ENCODE results near the gene PLEKHH1.
"Not testable (repeated sequence)": the region's sequence is repeated elsewhere in the genome, so short reads cannot be mapped to it uniquely, and the experiment has no call there.

PLEKHH1 gene

DNA sequence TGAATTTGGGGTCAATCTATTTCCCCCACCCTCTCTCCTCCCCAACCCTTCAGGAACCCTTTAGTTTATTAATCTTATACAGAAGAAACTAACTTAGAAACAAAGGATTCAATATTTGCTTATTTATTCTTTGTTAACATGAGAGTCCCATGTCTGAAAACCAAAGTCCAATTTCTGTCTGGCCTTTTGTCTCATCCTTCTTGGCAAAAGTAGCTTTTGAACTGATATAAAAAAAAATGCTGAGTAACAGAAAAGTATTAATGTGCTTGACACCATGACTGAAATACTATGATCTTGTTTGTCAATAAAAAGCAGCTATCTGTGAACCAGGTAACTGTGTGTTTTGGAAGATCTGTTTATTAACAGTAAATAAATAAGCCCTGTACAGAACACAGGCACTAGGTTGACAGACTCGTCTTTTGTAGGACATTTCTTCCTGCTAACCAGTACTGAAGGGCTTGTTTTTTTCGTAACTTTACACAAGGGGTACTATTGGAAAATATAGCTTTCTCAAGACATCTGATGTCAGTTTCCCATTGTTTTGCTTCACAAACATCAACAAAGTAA is 56.2 kb downstream of the PLEKHH1 start:
- DNase-seq = no peak

DNA sequence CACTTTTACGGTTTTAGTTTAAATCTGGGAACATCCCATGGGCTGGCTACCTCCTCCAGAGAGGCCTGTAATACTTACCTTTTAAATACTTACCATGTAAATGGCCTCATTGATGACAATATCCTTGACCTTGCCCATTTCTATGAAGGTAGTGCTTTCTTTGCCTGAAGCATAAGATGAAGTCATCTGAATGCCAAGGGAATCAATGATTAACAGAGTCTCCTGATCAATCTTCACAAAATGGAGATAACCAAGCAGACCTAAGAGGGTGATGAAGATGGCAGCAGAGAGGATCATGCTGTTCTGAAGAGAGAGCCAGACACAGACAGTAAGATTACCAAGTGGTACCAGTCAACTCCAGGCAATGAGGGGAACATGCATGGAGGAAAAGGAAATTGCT is 60.6 kb downstream of the PLEKHH1 start:
- not testable (repeated sequence) for DNase-seq

DNA sequence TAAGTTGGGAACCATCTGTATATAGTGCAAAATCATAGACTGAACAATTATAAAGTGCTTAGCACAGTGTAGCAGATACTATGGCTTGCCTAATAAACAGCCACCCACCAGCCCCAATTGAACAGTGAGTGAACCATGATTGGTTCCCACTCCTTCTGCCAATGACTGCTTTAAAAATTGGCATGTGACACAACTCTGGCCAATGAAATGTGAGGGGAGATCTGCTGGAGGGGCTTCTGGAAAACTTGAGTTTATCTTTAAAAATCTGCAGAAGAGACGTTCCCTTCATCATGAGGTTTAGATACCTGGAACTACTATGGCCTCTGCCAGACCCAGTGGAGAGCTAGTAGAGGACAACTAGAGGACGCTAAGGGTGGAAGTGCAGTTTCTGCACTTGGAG is 62.3 kb downstream of the PLEKHH1 start:
- DNase-seq = no peak

DNA sequence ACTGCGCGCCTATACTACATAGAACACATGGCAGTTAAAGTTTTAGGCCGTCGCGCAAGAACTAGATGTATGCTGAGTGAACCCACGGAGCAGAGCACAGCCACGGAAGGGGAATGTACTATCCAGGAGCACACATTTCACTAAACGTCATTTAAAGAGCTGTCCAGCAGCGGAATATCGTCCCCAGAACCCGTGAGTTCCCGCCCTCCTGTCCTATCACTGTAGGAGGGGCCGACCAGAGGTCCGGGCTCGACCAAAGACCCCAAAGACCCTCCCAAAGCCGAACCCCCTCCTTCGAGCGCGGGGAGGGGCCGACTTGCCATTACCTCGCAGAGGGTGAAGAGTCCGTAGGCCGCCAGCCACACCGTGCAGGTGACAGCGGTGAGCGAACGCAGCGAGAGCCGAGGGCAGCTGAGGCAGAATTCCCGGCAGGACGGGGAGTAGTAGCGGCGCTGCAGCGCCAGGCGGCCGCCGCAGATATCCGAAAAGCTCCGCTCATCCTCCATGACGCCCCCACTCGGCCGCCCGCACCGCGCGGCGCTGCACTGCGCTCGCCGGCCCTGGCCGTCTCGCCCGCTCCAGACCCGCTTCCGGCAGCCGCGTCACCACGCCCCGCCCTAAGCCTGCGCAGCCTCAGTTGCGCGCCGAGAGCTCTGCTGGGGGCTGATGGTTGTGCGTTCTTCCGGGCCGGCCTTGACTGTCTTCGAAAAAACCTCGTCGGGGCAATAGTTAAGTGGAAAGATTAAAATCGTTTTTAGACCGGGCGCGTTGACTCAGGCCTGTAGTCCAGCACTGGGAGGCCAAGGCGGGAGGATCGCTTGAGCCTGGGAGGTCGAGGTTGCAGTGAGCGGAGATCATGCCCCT is 66.8 kb downstream of the PLEKHH1 start, which contains the start of gene PIGH:
PIGH (minus strand) TSS at position 571 of the 864 bp plus-strand sequence; CDS start at position 506, 65 bp downstream.
- DNase-seq = peak; percentile 98

DNA sequence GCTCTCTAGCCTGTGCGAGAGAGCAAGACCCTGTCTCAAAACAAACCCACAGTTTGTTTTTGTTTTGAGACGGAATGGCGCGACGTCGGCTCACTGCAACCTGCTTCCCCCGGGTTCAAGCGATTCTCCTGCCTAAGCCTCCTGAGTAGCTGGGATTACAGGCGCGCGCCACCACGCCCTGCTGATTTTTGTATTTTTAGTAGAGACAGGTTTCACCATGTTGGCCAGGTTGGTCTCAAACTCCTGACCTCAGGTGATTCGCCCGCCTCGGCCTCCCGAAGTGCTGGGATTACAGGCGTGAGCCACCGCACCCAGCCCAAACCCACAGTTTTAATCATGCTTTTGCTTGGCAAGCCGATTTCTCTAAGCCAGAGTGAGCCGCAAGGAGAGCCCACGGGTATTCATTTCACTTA is 67.5 kb downstream of the PLEKHH1 start:
- not testable (repeated sequence) for DNase-seq

DNA sequence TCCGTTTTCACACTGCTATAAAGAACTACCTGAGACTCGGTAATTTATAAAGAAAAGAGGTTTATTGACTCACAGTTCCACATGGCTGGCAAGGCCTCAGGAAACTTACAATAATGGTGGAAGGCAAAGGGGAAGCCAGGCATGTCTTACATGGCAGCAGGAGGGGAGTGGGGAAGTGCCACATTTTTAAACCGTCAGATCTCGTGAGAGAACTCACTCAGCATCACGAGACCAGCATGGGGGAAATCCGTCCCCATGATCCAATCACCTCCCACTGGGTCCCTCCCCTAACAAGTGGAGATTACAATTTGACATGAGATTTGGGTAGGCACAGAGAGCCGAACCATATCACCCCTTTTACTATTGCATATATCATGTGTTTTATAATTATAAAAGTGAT is 69.0 kb downstream of the PLEKHH1 start:
- DNase-seq = no peak

DNA sequence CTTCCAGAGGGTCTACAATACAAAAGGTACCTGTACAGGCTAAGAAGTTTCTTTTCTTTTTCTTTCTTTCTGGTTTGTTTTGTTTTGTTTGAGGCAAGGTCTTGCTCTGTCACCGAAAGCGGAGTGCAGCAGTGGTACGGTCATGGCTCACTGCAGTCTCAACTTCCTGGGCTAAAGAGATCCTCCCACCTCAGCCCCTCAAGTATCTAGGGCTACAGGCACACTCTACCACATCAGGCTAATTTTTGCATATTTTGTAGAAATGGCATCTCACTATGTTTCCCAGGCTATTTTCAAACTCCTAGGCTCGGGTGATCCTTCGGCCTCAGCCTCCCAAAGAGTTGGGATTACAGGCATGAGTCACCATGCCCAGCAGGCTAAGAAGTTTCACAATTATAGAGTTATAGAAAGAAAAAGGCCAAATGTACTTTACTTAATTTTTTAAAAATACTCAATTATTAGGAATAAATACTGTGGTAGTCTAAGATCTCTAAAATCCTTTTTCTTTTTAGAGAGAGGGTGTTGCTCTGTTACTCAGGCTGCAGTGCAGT is 70.0 kb downstream of the PLEKHH1 start:
- no peak for DNase-seq

DNA sequence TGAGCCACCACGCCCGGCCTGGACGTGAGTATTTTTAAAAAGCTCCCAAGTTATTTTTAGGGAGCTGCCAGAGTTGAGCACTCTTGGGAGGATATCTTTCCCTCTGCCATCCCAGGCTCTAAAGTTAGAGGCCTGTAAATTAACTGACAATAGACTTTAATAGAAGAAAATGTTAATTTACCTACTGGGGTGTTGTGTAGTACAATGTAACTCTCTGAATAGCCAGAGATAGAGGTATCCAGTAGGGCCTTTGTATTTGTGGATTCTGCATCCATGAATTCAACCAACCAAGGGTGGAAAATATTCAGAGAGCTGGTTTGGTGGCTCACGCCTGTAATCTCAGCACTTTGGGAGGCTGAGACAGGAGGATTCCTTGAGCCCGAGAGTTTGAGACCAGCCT is 74.6 kb downstream of the PLEKHH1 start:
- DNase-seq = no peak

DNA sequence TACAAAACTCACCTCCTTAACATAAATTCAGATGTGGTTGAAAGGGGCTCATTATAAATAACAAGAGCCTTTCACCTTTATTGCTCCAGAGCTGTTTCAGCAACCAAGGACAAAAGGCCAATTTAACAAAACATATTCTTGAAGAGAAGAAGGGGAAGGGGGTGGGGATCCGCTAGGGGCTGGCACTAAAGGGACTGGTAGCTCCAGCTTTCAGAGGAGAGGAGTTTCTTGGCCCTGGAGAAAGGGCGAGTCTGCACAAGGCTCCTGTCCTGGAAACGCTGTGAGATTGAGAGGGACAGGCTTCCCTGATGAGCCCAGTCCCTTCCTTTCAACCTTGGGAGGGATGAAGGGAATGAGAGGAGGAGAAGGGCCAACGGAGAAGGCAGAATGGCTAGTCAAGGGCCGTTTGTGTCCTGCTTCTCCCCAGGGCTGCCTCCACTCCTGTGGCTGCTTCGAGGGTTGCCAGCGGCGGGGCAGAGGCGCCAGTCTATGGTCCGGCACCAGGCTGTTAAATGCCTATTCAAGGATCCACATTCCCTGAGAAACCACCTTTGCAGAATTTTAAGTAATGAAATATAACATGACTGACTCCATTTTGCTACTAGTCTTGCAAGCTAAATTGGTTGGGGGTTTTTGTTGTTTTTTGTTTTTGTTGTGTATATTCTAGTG is 76.7 kb downstream of the PLEKHH1 start:
- DNase-seq = no peak

DNA sequence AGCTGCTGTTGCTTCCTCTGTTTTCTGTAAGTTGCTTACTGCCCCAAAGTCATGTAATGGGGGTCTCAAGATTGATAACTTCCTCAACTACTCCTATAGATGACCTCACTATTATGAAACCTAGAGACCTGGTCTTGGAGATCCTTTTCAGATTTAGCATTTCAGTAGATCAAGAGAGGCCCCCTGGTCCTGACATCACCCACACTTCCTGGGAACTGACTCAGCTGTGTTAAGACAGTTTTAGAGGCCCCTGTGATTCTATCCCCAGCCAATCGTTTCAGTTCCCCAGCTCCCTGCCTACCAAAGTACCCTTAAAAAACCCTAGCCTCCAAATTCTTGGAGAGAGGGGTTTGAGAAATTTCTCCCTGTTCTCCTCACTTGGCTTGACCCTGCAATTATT is 77.4 kb downstream of the PLEKHH1 start:
- DNase-seq = no peak

DNA sequence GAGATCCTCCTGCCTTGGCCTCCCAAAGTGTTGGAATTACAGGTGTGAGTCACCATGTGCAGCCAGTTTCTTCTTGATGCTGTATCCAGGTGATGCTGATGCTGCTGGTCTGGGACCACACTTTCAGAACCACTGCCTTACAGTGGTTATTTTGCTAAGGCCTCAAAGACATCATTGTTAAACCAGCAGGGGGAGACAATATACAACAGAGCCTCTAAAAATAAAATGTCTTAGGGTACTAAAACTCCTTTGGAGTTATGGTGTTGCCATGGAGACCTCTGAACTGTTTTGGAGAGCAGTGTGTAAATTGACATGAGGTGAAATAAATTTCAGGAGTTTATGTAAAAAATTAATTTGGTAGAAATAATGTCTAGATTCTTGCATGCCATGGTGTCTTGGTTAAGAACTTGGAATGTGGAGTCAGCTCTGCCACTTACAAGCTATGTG is 85.5 kb downstream of the PLEKHH1 start:
- peak; percentile 63 for DNase-seq

DNA sequence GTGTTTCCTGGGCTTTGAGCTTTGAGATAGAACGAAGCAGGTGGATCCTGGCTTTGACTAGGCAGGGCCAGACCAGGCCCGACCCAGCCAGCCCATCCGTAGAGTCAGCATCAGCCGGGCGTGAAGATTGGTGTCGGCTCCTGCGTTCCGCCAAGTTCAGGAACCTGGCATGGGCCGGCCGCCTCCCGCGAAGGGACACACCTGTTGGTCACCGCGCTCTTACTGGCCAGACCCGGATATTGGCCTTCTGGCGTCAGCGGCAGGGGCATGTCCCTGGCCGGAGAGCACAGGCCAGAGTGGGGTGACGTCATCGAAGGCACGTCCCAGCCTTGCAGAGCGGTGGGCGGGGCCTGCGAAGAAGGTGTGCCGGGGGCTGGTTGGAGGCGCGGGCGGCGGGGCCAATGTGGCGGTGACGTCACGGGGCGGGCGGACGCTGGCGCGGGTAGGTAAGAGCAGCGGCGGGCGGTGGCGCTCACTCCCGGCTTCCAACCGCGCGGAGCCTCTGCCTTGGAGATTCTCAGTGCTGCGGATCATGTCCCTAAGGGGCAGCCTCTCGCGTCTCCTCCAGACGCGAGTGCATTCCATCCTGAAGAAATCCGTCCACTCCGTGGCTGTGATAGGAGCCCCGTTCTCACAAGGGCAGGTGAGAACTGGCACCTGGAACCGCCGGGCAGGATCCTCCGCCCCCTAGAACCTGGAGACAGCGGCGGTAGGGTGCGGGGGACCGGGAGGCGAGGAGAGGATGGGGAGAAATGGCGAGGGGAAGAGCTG is 86.5 kb downstream of the PLEKHH1 start, which contains the start of gene ARG2:
ARG2 (plus strand) TSS at position 475 of the 771 bp plus-strand sequence; CDS start at position 533, 58 bp downstream.
- peak; percentile 98 for DNase-seq

DNA sequence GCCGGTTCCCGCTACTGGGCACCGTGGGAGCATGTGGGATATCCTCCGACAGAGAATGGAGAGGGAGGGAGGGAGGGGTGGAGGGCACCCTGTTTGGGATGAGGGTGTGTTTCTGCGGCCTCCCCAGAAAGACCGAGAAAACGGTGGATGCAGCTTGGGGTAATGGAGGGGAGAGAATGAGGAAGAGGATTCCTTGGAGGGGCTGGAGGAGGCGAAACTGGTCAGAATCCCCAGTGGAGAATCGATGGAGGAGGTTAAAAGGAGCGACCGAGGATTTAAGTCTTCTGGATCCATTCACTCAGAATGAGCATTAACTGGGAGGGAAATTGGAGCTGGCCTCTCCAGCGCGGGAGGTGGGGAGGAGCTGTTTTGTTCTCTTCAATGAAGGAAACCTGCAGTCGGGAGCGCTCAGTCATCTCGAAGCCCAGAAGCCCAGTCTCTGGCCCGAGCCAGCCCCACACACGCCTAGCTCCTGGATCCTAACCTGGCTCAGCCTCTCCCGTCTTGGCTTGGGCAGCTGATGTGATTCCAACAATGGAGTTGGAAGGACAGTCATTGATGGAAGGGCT is 87.2 kb downstream of the PLEKHH1 start:
- no peak for DNase-seq

DNA sequence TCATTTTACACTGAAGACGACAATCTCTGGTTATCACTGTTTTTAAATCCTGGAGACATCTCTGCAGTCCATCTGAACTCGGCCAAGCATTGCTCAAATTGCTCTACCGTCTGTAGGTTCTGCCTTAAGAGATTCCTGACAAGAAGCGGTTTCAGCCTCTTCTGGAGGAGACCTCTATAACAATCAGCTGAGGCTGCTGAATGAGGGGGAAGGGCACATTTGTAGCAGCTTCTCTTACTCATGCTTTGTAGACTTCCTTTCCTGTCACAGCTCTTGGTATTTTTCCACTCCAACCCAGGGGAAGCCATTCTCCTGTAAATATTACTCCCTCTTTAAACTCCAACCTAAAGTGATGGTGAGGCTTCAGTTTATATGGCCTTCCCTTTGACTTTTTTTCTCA is 89.6 kb downstream of the PLEKHH1 start:
- no peak for DNase-seq

DNA sequence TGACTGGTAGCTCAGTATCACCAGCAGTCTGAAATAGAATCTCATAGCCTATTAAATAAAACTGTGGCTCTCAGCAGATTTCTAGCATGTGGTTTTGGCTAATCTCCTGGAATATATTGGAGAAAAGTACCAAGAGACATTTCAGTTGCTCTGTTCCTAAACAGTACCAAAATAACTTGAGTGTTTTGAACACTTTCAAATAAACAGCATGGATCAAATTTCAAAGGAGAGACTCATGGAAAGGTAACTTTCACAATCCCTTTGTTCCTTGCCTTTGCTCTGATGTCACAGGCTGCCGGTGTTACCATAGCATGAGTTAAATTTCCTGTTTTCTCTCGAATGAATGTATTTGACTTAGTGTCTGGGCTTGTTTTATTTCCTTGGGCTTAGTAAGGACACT is 90.0 kb downstream of the PLEKHH1 start:
- DNase-seq = no peak

DNA sequence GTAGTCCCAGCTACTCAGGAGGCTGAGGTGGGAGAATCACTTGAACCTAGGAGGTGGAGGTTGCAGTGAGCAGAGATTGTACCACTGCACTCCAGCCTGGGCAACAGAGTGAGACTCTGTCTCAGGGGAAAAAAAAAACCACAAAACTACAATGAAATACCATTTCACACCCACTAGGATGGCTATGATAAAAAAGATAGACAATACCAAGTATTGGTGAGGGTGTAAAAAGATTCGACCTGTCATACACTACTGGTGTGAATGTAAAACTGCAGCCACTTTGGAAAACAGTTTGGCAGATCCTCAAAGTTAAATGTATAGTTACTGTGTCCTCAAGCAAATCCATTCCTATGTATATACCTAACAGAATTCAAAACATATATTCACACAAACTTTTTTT is 93.0 kb downstream of the PLEKHH1 start:
- not testable (repeated sequence) for DNase-seq

DNA sequence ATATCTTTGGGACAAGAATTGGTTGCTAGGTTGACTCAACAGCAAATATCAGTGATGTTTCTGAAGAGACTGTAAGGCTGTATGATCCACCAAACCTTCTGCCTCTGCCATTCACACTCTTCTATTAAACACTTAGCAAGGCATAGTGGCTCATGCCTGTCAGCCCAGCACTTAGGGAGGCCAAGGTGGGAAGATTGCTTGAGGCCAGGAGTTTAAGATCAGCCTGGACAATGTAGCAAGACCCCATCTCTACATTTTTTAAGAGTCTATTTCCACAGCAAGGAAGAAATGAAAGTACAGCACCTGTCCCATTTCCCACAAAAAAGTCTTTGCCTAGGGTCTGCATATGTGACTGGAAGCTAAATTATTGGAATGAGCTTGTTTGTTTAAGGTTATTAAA is 94.4 kb downstream of the PLEKHH1 start:
- no peak for DNase-seq

DNA sequence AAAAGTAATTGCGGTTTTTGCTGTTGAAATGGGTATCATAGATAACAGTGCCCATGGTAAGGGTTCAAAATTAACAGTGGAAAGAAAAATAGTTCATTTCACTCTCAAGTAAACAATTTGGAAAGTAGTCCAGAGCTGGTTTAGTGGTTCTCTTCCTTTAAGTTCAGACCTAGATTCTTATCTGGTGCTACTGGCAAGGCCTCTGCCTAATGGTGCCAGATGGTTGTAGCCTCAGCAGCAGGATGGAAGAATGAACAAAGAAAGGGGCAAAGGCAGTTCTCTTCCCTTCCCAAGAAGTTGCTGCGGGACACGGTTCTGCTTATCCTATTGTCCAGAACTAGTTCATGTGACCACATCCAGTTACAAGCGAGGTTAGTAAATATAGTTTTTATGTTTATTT is 97.1 kb downstream of the PLEKHH1 start:
- no peak for DNase-seq

DNA sequence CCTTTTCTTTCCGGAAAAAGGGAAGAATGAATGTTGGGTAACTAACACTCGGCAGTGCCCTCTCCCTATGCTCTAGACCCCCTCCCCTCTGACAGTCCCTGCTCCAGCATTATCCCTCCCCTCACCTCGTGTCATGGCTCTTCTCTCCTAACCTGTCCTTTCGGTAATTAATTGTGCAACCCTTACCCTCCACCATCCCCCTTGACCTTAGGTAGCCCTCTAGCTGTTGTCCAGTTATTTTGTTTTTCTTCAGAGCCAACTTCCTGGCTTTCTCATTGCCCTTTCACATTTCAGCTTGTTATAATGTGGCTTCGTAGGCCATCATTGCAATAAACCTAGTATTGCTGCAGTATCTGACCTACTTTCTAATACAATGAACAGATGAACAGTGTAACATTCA is 97.8 kb downstream of the PLEKHH1 start:
- DNase-seq = no peak

DNA sequence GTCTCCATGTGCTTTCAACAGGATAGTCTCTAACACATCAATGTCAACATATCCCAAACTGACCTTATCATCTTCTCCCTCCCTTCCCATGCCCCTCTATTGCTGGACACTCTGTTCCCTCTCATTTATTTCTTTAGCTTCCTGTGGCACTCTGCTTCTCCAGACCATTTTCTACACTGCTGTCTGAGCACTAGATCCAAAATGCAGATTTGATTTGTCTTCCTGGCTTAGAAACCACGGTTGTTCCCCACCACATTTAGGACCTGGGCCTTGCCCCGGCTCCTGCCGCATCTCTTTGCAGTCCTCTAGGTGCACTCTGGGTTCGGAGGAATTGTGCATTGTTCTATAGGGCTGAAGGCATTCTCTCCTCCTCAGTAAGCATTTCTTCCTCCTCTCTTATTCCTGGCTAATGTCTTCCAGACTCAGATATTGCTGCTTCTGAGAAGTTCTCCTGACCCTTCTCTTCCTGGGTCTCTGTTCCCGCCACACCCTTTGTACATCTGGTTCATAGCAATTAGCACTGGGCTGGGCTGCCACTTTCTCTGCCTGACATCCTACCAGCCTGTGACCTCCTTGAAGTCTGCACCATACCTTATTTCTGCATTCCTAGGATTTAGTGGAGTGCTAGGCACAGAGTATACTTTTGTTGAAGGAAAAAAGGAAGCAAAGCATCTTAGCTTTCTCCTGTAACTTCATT is 100.5 kb downstream of the PLEKHH1 start:
- DNase-seq = no peak

DNA sequence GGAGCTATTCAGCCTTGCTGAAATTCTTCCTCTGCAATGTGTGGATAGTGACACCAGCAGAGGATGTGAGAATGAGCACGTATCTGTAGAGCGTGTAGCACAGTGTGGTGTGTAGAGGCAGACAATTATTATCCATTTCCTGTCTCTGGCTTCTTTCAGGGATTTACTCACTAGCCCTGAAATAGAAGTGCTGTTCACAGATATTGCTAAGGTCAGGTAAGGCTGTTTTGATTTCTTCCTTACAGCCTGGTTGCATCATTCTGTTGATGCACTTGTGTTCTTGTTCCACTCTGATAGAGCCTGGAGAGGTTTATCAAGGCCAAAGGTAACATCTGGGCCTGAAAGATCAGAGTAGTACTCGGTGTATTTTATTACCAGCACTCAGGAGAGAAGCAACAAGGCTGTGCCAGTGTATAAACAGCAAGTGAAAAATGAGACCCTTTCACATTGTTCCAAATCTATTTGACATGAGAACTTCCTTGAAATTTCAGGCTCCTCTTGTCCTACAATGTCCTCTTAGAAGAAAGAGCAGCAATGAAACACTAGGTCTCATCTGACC is 103.3 kb downstream of the PLEKHH1 start:
- DNase-seq = no peak
